GM19324 (cell line): Measurements from ENCODE around the gene SPPL3.

ENCODE experiments used
- ATAC-seq: cut with Tn5 transposase; IDR thresholded peaks from one replicate; pipeline ENCODE4 v1.9.1; 2021; ENCODE audit warnings: mild to moderate bottlenecking, moderate library complexity; ENCODE audit not compliant: unreplicated experiment, low FRiP score

Gene SPPL3

GRCh38 chr12:120879102-120879501 is 25.1 kb downstream of the SPPL3 start:
- no peak for ATAC-seq

- no peak for ATAC-seq
These were observed 29.5 kb downstream of the SPPL3 start for GRCh38 chr12:120874547-120875245.

- ATAC-seq = no peak
These were observed 30.9 kb downstream of the SPPL3 start for GRCh38 chr12:120873226-120873625.

- no peak for ATAC-seq
These were observed 31.7 kb downstream of the SPPL3 start for GRCh38 chr12:120872487-120872886.

- ATAC-seq = no peak
These were observed 33.7 kb downstream of the SPPL3 start for GRCh38 chr12:120870415-120870814.

GRCh38 chr12:120869376-120869775 is 34.8 kb downstream of the SPPL3 start:
- ATAC-seq = no peak

- ATAC-seq = no peak
These were observed 38.0 kb downstream of the SPPL3 start for GRCh38 chr12:120866108-120866507.

GRCh38 chr12:120865098-120865497 is 39.1 kb downstream of the SPPL3 start:
- no peak for ATAC-seq

GRCh38 chr12:120862664-120863063 is 41.5 kb downstream of the SPPL3 start:
- ATAC-seq = no peak

- no peak for ATAC-seq
These were observed 42.9 kb downstream of the SPPL3 start for GRCh38 chr12:120861074-120861795.

GRCh38 chr12:120858306-120859088 is 45.7 kb downstream of the SPPL3 start:
- ATAC-seq = no peak

GRCh38 chr12:120856980-120857379 is 47.2 kb downstream of the SPPL3 start:
- ATAC-seq = no peak

- ATAC-seq = no peak
These were observed 48.2 kb downstream of the SPPL3 start for GRCh38 chr12:120855823-120856588.

GRCh38 chr12:120854804-120855203 is 49.4 kb downstream of the SPPL3 start:
- no peak for ATAC-seq

- ATAC-seq = no peak
These were observed 51.0 kb downstream of the SPPL3 start for GRCh38 chr12:120853188-120853587.

GRCh38 chr12:120851944-120852343 is 52.2 kb downstream of the SPPL3 start:
- no peak for ATAC-seq

GRCh38 chr12:120851444-120851843 is 52.7 kb downstream of the SPPL3 start:
- peak; percentile 47 for ATAC-seq

GRCh38 chr12:120849765-120850164 is 54.4 kb downstream of the SPPL3 start:
- no peak for ATAC-seq

- ATAC-seq = peak; percentile 60
These were observed 56.3 kb downstream of the SPPL3 start for GRCh38 chr12:120847814-120848213.

- ATAC-seq = no peak
These were observed 56.8 kb downstream of the SPPL3 start for GRCh38 chr12:120847392-120847791.

GRCh38 chr12:120846721-120847120 is 57.4 kb downstream of the SPPL3 start:
- ATAC-seq = no peak
